ENCODE results near the gene FABP3. TPM values are rescaled to one million over a fixed set of nuclear protein-coding genes. Genes with fewer than 3 reads are reported as not detected.

The FABP3 gene
- total and polyA plus RNA-seq, 2 of the 4 experiments (the other 2 are of a cell fraction): 4.8 to 8.6 TPM

DNA sequence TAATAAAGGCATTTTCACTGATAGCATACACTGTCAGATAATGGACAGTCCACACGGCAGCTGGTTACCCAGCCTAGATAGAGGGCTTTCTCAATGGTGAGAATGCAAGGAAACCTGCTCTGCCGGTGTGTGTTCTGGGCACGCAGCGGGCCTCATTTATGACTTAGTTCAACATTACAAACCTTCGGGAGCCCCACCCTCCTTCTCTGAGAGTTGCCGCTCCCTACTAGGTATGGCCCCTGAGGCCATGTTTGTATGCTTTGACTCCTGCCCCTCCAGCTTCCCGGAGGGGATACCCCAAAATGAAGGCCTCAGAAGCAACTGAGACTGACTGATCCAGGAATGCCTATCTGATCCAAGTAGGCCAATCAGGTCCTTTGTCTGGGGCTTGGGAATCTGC lies 17.2 kb upstream of the FABP3 start:
- TF ChIP-seq, protein P1, sequence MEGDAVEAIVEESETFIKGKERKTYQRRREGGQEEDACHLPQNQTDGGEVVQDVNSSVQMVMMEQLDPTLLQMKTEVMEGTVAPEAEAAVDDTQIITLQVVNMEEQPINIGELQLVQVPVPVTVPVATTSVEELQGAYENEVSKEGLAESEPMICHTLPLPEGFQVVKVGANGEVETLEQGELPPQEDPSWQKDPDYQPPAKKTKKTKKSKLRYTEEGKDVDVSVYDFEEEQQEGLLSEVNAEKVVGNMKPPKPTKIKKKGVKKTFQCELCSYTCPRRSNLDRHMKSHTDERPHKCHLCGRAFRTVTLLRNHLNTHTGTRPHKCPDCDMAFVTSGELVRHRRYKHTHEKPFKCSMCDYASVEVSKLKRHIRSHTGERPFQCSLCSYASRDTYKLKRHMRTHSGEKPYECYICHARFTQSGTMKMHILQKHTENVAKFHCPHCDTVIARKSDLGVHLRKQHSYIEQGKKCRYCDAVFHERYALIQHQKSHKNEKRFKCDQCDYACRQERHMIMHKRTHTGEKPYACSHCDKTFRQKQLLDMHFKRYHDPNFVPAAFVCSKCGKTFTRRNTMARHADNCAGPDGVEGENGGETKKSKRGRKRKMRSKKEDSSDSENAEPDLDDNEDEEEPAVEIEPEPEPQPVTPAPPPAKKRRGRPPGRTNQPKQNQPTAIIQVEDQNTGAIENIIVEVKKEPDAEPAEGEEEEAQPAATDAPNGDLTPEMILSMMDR (conservative IDR thresholded peaks at IDR 0.05; ENCODE audit: low read depth, low read length): no peak
- TF ChIP-seq CHD1 (IDR thresholded peaks at IDR 0.05; ENCODE audit: low read depth, low read length): no peak
- TF ChIP-seq, protein P2, sequence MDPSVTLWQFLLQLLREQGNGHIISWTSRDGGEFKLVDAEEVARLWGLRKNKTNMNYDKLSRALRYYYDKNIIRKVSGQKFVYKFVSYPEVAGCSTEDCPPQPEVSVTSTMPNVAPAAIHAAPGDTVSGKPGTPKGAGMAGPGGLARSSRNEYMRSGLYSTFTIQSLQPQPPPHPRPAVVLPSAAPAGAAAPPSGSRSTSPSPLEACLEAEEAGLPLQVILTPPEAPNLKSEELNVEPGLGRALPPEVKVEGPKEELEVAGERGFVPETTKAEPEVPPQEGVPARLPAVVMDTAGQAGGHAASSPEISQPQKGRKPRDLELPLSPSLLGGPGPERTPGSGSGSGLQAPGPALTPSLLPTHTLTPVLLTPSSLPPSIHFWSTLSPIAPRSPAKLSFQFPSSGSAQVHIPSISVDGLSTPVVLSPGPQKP (IDR thresholded peaks at IDR 0.05; ENCODE audit: borderline replicate concordance, low read depth, low read length): no peak
- TF ChIP-seq MAZ (IDR thresholded peaks at IDR 0.05; ENCODE audit: borderline replicate concordance, low read depth, low read length): no peak
- no peak for TF ChIP-seq RCOR1 (IDR thresholded peaks at IDR 0.05; ENCODE audit: insufficient replicate concordance, low read length)
- TF ChIP-seq RAD21 (IDR thresholded peaks at IDR 0.05; ENCODE audit: low read length): no peak
- TF ChIP-seq MXI1 (IDR thresholded peaks at IDR 0.05; ENCODE audit: borderline replicate concordance, low read depth, low read length): no peak
- no peak for TF ChIP-seq MAFK (IDR thresholded peaks at IDR 0.05; ENCODE audit: low read depth, low read length)
- no peak for TF ChIP-seq RFX5 (IDR thresholded peaks at IDR 0.05; ENCODE audit: low read depth, low read length)
- TF ChIP-seq FOS (IDR thresholded peaks at IDR 0.05; ENCODE audit: low read depth, low read length): no peak
- no peak for TF ChIP-seq POLR2A (IDR thresholded peaks at IDR 0.05; ENCODE audit: low read depth, low read length)
- no peak for TF ChIP-seq NFE2L2 (IDR thresholded peaks at IDR 0.05; ENCODE audit: low read depth, low read length)
- TF ChIP-seq, protein P3, sequence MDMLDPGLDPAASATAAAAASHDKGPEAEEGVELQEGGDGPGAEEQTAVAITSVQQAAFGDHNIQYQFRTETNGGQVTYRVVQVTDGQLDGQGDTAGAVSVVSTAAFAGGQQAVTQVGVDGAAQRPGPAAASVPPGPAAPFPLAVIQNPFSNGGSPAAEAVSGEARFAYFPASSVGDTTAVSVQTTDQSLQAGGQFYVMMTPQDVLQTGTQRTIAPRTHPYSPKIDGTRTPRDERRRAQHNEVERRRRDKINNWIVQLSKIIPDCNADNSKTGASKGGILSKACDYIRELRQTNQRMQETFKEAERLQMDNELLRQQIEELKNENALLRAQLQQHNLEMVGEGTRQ (IDR thresholded peaks at IDR 0.05; ENCODE audit: low read depth, low read length): no peak
- TF ChIP-seq SMC3 (IDR thresholded peaks at IDR 0.05; ENCODE audit: low read depth, low read length): no peak
- no peak for TF ChIP-seq BHLHE40 (IDR thresholded peaks at IDR 0.05; ENCODE audit: low read depth, low read length)
- no peak for TF ChIP-seq CEBPB (IDR thresholded peaks at IDR 0.05; ENCODE audit: low read depth, low read length)
- dilution Hi-C loops (cut with HindIII; ENCODE audit: low sequenced_read_pairs, unreplicated experiment): no loop called here
- H4K20me1 ChIP-seq (ENCODE audit: insufficient read depth, low read length): no peaks in the 10 kb centered on the region
- intact Hi-C loops (cut with micrococcal nuclease): no loop called here
- DNase-seq (no peak), ATAC-seq (ENCODE audit: low read depth) (no peak)
- H3K56ac ChIP-seq (ENCODE audit: extremely low read depth, insufficient read depth, low read length): no peak overlapping the region
- no peak overlapping the region for H4K5ac ChIP-seq (ENCODE audit: low read depth, low read length)
- peaks cover 2% of the 10 kb centered on the region for H3K27me3 ChIP-seq (ENCODE audit: control insufficient read depth, insufficient read depth, low read length)
- H3K9me3 ChIP-seq (ENCODE audit: control insufficient read depth, insufficient read depth, low read length): no peaks in the 10 kb centered on the region
- POLR2A ChIA-PET (ENCODE audit: unreplicated experiment): no interaction called here
- H2BK120ac ChIP-seq (ENCODE audit: low read depth, low read length): no peak overlapping the region
- H3K4me1 ChIP-seq (ENCODE audit: control insufficient read depth, insufficient read depth, low read length): 0 out of 2 replicates have a peak, but pooled peaks cover 2% of the 10 kb centered on the region
- CTCF ChIA-PET: no interaction called here
- no peaks in the 10 kb centered on the region for H3K9me1 ChIP-seq (ENCODE audit: insufficient read depth, low read length)
- no peak overlapping the region for H2AFZ ChIP-seq (replicated peaks; ENCODE audit: low read length, poor library complexity)
- no peak overlapping the region for H4K91ac ChIP-seq (ENCODE audit: insufficient read depth, low read depth, low read length)
- H3K18ac ChIP-seq (ENCODE audit: low read depth, low read length): no peak overlapping the region
- H2BK20ac ChIP-seq (ENCODE audit: low read depth, low read length): no peak overlapping the region
- no peak overlapping the region for H3K27ac ChIP-seq (ENCODE audit: insufficient read depth, low read length)
- no peak overlapping the region for H2BK15ac ChIP-seq (ENCODE audit: low read depth, low read length)
- H4K8ac ChIP-seq (ENCODE audit: low read depth in 2 of 2, low read length in 2 of 2): no peak overlapping the region
- WGBS, 2 experiments (ENCODE audit: extremely low coverage in 2 of 2, insufficient read length in 1 of 2): 60% methylated on average over 1 of the region's 7 CpGs; no CpG with 5 or more reads in 1 of the 2 experiments
- 0 out of 2 replicates have a peak overlapping the region, but pooled peaks have one; percentile 20 for H3K23ac ChIP-seq (ENCODE audit: low read depth, low read length)
- no peaks in the 10 kb centered on the region for H3K79me1 ChIP-seq (ENCODE audit: low read depth in 1 of 2, low read length in 2 of 2)
- no peak overlapping the region for H3K9ac ChIP-seq (ENCODE audit: low read depth, low read length)
- no peak overlapping the region for H3K14ac ChIP-seq (replicated peaks; ENCODE audit: low read depth, low read length)
- H3K4ac ChIP-seq (ENCODE audit: low read depth, low read length): no peak overlapping the region
- no peak overlapping the region for H2AK5ac ChIP-seq (ENCODE audit: low read depth, low read length)
- no peak overlapping the region for H2BK5ac ChIP-seq (ENCODE audit: low read depth, low read length, poor library complexity, severe bottlenecking)
- H3K4me3 ChIP-seq (ENCODE audit: insufficient read depth, low read depth, low read length): no peak overlapping the region
- no peak overlapping the region for H2AK9ac ChIP-seq (replicated peaks; ENCODE audit: low read depth, low read length, poor library complexity)
- H3K4me2 ChIP-seq (ENCODE audit: low read depth, low read length): no peak overlapping the region
- no TSS peak for BruUV-seq (replicated peaks)
- in situ Hi-C loops (cut with MboI; ENCODE audit: low sequenced_read_pairs): no loop called here
- H3K36me3 ChIP-seq (ENCODE audit: control insufficient read depth, insufficient read depth, low read length): no peaks in the 10 kb centered on the region

Measured in IMR-90 (cell line).